NB4 (cell line): ENCODE data around the gene ANKRD30A.

Experiments
- DNase-seq: peaks from one replicate; pipeline ENCODE4 v3.0.0; 2010; ENCODE audit warnings: low read depth
- H3K4me3 ChIP-seq: one replicate; pipeline ENCODE4 v1.5.1; 2011; ENCODE audit warnings: mild to moderate bottlenecking, low read depth, low read length, moderate library complexity
- CTCF ChIP-seq: IDR thresholded peaks from one replicate; pipeline ENCODE4 v1.5.1; 2012; ENCODE audit warnings: low read depth, low read length
- MAX ChIP-seq: IDR thresholded peaks from 2 replicates; pipeline ENCODE4 v1.6.1; 2011; ENCODE audit warnings: low read depth, low read length
- MYC ChIP-seq: IDR thresholded peaks from 2 replicates; pipeline ENCODE4 v1.6.1; 2011; ENCODE audit warnings: low read depth, low read length
- POLR2A ChIP-seq: IDR thresholded peaks from 2 replicates; pipeline ENCODE4 v1.6.1; 2011; ENCODE audit warnings: mild to moderate bottlenecking; ENCODE audit not compliant: insufficient read length; ENCODE audit errors: extremely low read depth

The ANKRD30A gene

GRCh38 chr10:37301271-37301670 is 175.9 kb downstream of the ANKRD30A start:
- no peak overlapping the region for H3K4me3 ChIP-seq
- no peak for DNase-seq
- TF ChIP-seq MAX (no peak), MYC (no peak), POLR2A (no peak), CTCF (no peak)

GRCh38 chr10:37304036-37304435 is 178.6 kb downstream of the ANKRD30A start:
- TF ChIP-seq MAX (no peak), POLR2A (no peak), MYC (no peak), CTCF (no peak)
- no peak for DNase-seq
- no peak overlapping the region for H3K4me3 ChIP-seq

GRCh38 chr10:37314350-37314749 is 189.0 kb downstream of the ANKRD30A start:
- H3K4me3 ChIP-seq = no peak overlapping the region
- DNase-seq = no peak
- no peak for TF ChIP-seq CTCF
- TF ChIP-seq MAX = no peak

- no peak overlapping the region for H3K4me3 ChIP-seq
- no peak for DNase-seq
- TF ChIP-seq MYC (no peak), CTCF (no peak), MAX (no peak), POLR2A (no peak)
Observed at GRCh38 chr10:37314862-37315261, 189.5 kb downstream of the ANKRD30A start.

- DNase-seq = no peak
- TF ChIP-seq CTCF = no peak
- no peak for TF ChIP-seq MAX
- no peak for TF ChIP-seq POLR2A
- no peak for TF ChIP-seq MYC
- no peak overlapping the region for H3K4me3 ChIP-seq
Observed at GRCh38 chr10:37344413-37344812, 219.0 kb downstream of the ANKRD30A start.

- no peak for DNase-seq
- no peak overlapping the region for H3K4me3 ChIP-seq
- no peak for TF ChIP-seq POLR2A
- TF ChIP-seq MAX = no peak
- TF ChIP-seq CTCF = no peak
- no peak for TF ChIP-seq MYC
Observed at GRCh38 chr10:37379991-37380390, 254.6 kb downstream of the ANKRD30A start.
